GM12878 (cell line): ENCODE data around the gene RNFT2. TPM values are rescaled to one million over a fixed set of nuclear protein-coding genes. Genes with fewer than 3 reads are reported as not detected.
A peak's percentile ranks its signal among the peaks of the same experiment; 100 is the strongest.

ENCODE experiments used
- ATAC-seq: fragments of 200-7000 bp; cut with Tn5 transposase; 3 replicates; pipeline ENCODE4 v1.9.1; 2020; ENCODE audit warnings: mild to moderate bottlenecking, moderate library complexity
- BruUV-seq: library from RNA; stranded (reverse); fragments of 400-500 nt; replicated peaks from 2 replicates; lab custom pipeline; 2021; lab: Mats Ljungman, UMichigan
- CTCF ChIA-PET: fragments of 300-600 bp; sonication (Branson Sonifier 250); formaldehyde crosslinking; extraction: SDS; loops from one replicate; lab custom pipeline; 2021; ENCODE audit warnings: inconsistent platforms; lab: Yijun Ruan, JAX
- POLR2A ChIA-PET: fragments of 350-600 bp; formaldehyde crosslinking; extraction: SDS; loops from one replicate; lab custom pipeline; 2021; ENCODE audit warnings: inconsistent platforms; lab: Charles Lee
- RAD21 ChIA-PET: fragments of 300-600 bp; sonication (Branson Sonifier 250); formaldehyde crosslinking; loops from one replicate; lab custom pipeline; 2023; ENCODE audit warnings: antibody characterized with exemption; ENCODE audit not compliant: unreplicated experiment; lab: Charles Lee
- SMC1A ChIA-PET: fragments of 300-600 bp; sonication (Branson Sonifier 250); formaldehyde crosslinking; loops from one replicate; lab custom pipeline; 2023; ENCODE audit not compliant: unreplicated experiment, uncharacterized antibody; lab: Charles Lee
- DNase-seq: peaks from one replicate; pipeline ENCODE4 v3.0.0-alpha.2; 2011; ENCODE audit warnings: low read depth, low spot score
- FAIRE-seq: peaks from 3 replicates; lab custom pipeline; 2011; peaks lifted over from hg19 to GRCh38; lab: Jason Lieb, UNC
- H2AFZ ChIP-seq: 2 replicates; pipeline ENCODE4 v1.6.0; 2011; ENCODE audit warnings: low read depth, low read length, control low read depth; ENCODE audit not compliant: control insufficient read depth
- H3K27ac ChIP-seq: 2 replicates; pipeline ENCODE4 v1.5.1; 2011; ENCODE audit warnings: control low read depth; ENCODE audit not compliant: control insufficient read depth, insufficient read depth
- H3K27me3 ChIP-seq, 2 experiments: replicated peaks in 1 of 2; 2 replicates each; pipeline versions ENCODE4 v1.6.0 to v1.6.1; 2011; ENCODE audit warnings: low read length in 1 of 2; ENCODE audit not compliant: control insufficient read depth in 2 of 2, insufficient read depth in 2 of 2
- H3K36me3 ChIP-seq, 2 experiments: 2 replicates each; pipeline ENCODE4 v1.5.1; 2011; ENCODE audit warnings: low read length in 1 of 2; ENCODE audit not compliant: control insufficient read depth in 2 of 2, insufficient read depth in 2 of 2
- H3K4me1 ChIP-seq: 2 replicates; pipeline ENCODE4 v1.6.1; 2011; ENCODE audit warnings: mild to moderate bottlenecking, low read length, moderate library complexity, mixed read lengths; ENCODE audit not compliant: control insufficient read depth, insufficient read depth
- H3K4me2 ChIP-seq: 2 replicates; pipeline ENCODE4 v1.6.0; 2011; ENCODE audit warnings: control low read depth; ENCODE audit not compliant: control insufficient read depth, insufficient read depth
- H3K4me3 ChIP-seq: fragments of 200-600 bp; sonication (generic); 2 replicates; pipeline ENCODE4 v1.5.1; 2016
- H3K79me2 ChIP-seq: 2 replicates; pipeline ENCODE4 v1.6.0; 2011; ENCODE audit warnings: low read length; ENCODE audit not compliant: control insufficient read depth, insufficient read depth
- H3K9ac ChIP-seq: 2 replicates; pipeline ENCODE4 v1.8.0; 2011; ENCODE audit warnings: low read length, control low read depth, mixed read lengths; ENCODE audit not compliant: control insufficient read depth, insufficient read depth
- H3K9me3 ChIP-seq: replicated peaks from 3 replicates; pipeline ENCODE4 v1.5.1; 2011; ENCODE audit warnings: mild to moderate bottlenecking, low read length; ENCODE audit not compliant: control insufficient read depth, insufficient read depth
- H4K20me1 ChIP-seq: 2 replicates; pipeline ENCODE4 v1.6.0; 2011; ENCODE audit not compliant: control insufficient read depth, insufficient read depth
- CBX3 ChIP-seq: fragments of 200-600 bp; sonication (generic); IDR thresholded peaks from 2 replicates; pipeline ENCODE4 v1.6.1; 2016; ENCODE audit warnings: low read depth, borderline replicate concordance
- E4F1 ChIP-seq: fragments of 450-650 bp; IDR thresholded peaks from 2 replicates; pipeline ENCODE4 v1.6.1; 2018; ENCODE audit warnings: borderline replicate concordance, mild to moderate bottlenecking; ENCODE audit not compliant: partially characterized antibody
- FOXM1 ChIP-seq: IDR thresholded peaks from 2 replicates; pipeline ENCODE4 v1.6.1; 2012; ENCODE audit warnings: low read depth, mild to moderate bottlenecking, inconsistent platforms, low read length, moderate library complexity
- JUNB ChIP-seq: IDR thresholded peaks from 2 replicates; pipeline ENCODE4 v1.6.1; 2016; ENCODE audit warnings: antibody characterized with exemption, mild to moderate bottlenecking
- MTA2 ChIP-seq: fragments of 450-650 bp; IDR thresholded peaks from 2 replicates; pipeline ENCODE4 v1.6.1; 2016; ENCODE audit warnings: low read depth, mild to moderate bottlenecking, moderate library complexity
- POLR2A ChIP-seq: IDR thresholded peaks from 2 replicates; pipeline ENCODE4 v1.6.1; 2011; ENCODE audit warnings: low read depth, mild to moderate bottlenecking, low read length
- POLR2AphosphoS2 ChIP-seq: IDR thresholded peaks from 2 replicates; pipeline ENCODE4 v1.6.1; 2011; ENCODE audit warnings: low read depth, mild to moderate bottlenecking, low read length, improper control_type of control experiment, moderate library complexity
- SMAD1 ChIP-seq: fragments of 450-650 bp; IDR thresholded peaks from 2 replicates; pipeline ENCODE4 v1.6.1; 2018; ENCODE audit warnings: mild to moderate bottlenecking, low read depth; ENCODE audit not compliant: partially characterized antibody
- SRF ChIP-seq, 2 experiments: IDR thresholded peaks; 2 replicates each; pipeline ENCODE4 v1.6.1; 2011; ENCODE audit warnings: low read depth in 2 of 2, low read length in 2 of 2, mild to moderate bottlenecking in 1 of 2, moderate library complexity in 1 of 2
- ZSCAN29 ChIP-seq: fragments of 450-650 bp; IDR thresholded peaks from 2 replicates; pipeline ENCODE4 v1.6.1; 2017; ENCODE audit warnings: mild to moderate bottlenecking, moderate library complexity
- WGBS: methylation state at CpG from one replicate; pipeline ENCODE4 v1.1.6; 2016; ENCODE audit warnings: low lambda C conversion rate; ENCODE audit not compliant: insufficient replicate concordance, insufficient coverage; ENCODE audit errors: missing lambda C conversion rate; 5-methylcytosine and 5-hydroxymethylcytosine counted together
- in situ Hi-C: fragments of 300-500 bp; cut with MboI; formaldehyde crosslinking; loops from 9 replicates; pipeline ENCODE4 v1.14.3; 2018; ENCODE audit warnings: mixed read lengths
- intact Hi-C: fragments of 100-400 bp; cut with micrococcal nuclease; formaldehyde crosslinking; loops from one replicate; pipeline ENCODE4 v1.14.2; 2022; ENCODE audit not compliant: unreplicated experiment
- polyA plus RNA-seq, 11 experiments: library from polyadenylated mRNA; depleted of rRNA in 4 of 11; unstranded in 6 of 11; stranded (reverse) in 5 of 11; fragments of >200 nt; fragmentation: Nextera tagmentation in 4 of 11; fragmentation: Illumina TruSeq in 1 of 11; extraction: Ambion mirVana in 4 of 11; extraction: Trizol in 1 of 11; gene quantifications; 1 replicate in 1 of 11; 2 replicates in 10 of 11; pipeline versions ENCODE4 v1.2.1 to v1.2.3, GENCODE V29; 2011 to 2016; ENCODE audit warnings: inconsistent platforms in 2 of 11, missing spikeins in 2 of 11, low read depth in 1 of 11
- total RNA-seq, 4 experiments: library from RNA; depleted of rRNA in 3 of 4; stranded (reverse); fragments of >200 nt in 3 of 4; fragmentation: Illumina TruSeq in 1 of 4; extraction: Trizol in 1 of 4; gene quantifications; 2 replicates each; pipeline versions ENCODE4 v1.2.1 to v1.2.3, GENCODE V29; 2013 to 2021

Gene RNFT2
- total and polyA plus RNA-seq, 10 of the 15 experiments (the other 5 are each of a cell fraction or from before 2014, with no cell fraction given), result 2.5 to 17.3 (median 9.7) TPM

DNA sequence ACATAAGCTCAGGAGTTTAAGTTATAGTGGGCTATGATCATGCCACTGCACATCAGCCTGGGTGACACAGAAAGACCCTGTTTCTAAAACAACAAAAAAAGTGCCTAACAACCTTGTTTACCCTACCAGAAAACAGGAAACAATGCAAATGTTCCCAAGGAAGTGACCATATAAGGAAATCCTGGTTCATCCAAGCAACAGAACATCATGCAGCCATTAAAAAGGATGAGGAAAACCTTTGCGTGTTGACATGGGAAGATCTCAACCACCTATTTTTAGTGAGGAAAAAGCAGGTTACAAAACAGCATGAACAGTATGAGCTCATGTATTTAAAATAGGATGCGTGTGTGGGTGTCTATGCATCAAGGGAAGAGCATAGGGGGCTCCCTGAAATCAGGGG is 129.4 kb downstream of the RNFT2 start:
- H3K36me3 ChIP-seq, result no peaks in the 10 kb centered on the region
- ChIA-PET SMC1A (no interaction called here), CTCF (no interaction called here), RAD21 (no interaction called here), POLR2A (no interaction called here)
- no peaks in the 10 kb centered on the region; a peak in 1 of 4 replicates for H3K27me3 ChIP-seq
- WGBS, result 68% methylated on average over 2 of the region's 2 CpGs
- TF ChIP-seq POLR2A (no peak), POLR2AphosphoS2 (no peak), SRF (IDR thresholded peaks at IDR 0.05; ENCODE audit: low read depth in 2 of 2, low read length in 2 of 2) (peak in 1 of 2 experiments; percentile 57; a peak in 1 of 4 replicates)
- H3K9me3 ChIP-seq, result no peaks in the 10 kb centered on the region
- no peak overlapping the region for H3K4me2 ChIP-seq
- DNase-seq (no peak), FAIRE-seq (no peak), ATAC-seq (no peak)
- no peaks in the 10 kb centered on the region; the same call in 1 of the 2 replicates for H3K4me1 ChIP-seq
- no peak overlapping the region for H3K4me3 ChIP-seq
- no peaks in the 10 kb centered on the region for H4K20me1 ChIP-seq
- no peak overlapping the region for H3K27ac ChIP-seq
- no peak overlapping the region for H3K9ac ChIP-seq
- no TSS peak for BruUV-seq
- H3K79me2 ChIP-seq, result no peaks in the 10 kb centered on the region
- in situ Hi-C loops, result no loop called here
- no peak overlapping the region for H2AFZ ChIP-seq
- intact Hi-C loops, result no loop called here

DNA sequence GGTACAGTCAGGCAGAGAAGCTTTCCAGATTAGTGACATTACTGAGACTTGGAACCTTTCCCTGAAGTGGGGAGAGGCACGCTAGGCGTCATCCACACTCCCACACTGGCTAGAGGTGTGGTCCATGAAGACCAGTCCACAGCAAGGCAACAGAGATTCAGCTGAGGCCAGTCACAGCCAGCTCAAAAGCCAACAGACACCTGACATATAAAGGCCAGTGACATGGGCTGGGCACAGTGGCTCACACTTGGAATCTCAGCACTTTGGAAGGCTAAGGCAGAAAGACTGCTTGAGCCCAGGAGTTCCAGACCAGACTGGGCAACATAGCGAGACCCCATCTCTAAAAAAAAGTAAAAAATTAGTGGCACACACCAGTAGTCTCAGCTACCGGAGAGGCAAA is 132.2 kb downstream of the RNFT2 start:
- Histone ChIP-seq H2AFZ (no peak overlapping the region), H3K4me3 (no peak overlapping the region), H3K79me2 (no peaks in the 10 kb centered on the region), H4K20me1 (no peaks in the 10 kb centered on the region), H3K27ac (no peak overlapping the region), H3K4me1 (no peaks in the 10 kb centered on the region), H3K27me3 (peaks cover 0 to 2% of the 10 kb centered on the region in 2 experiments; a peak in 1 of 4 replicates), H3K4me2 (no peak overlapping the region), H3K36me3 (no peaks in the 10 kb centered on the region), H3K9ac (no peak overlapping the region), H3K9me3 (no peaks in the 10 kb centered on the region)
- CTCF ChIA-PET, result interaction anchor here (0.8 kb wide), 1 partner anchor 111 kb away, joined by 3 read pairs; no protein-coding TSS in a partner anchor
- 41% methylated on average over 4 of the region's 4 CpGs for WGBS
- no peak for ATAC-seq
- RAD21 ChIA-PET, result no interaction called here
- BruUV-seq, result no TSS peak
- FAIRE-seq, result no peak
- SMC1A ChIA-PET, result interaction anchor here (0.6 kb wide), 1 partner anchor 1703 kb away, joined by 3 read pairs; no protein-coding TSS in a partner anchor
- intact Hi-C loops (no loop called here), in situ Hi-C loops (no loop called here)
- POLR2A ChIA-PET, result no interaction called here
- no peak for DNase-seq
- TF ChIP-seq SRF (IDR thresholded peaks at IDR 0.05; ENCODE audit: low read depth in 2 of 2, low read length in 2 of 2), result no peak
- no peak for TF ChIP-seq JUNB
- no peak for TF ChIP-seq MTA2
- no peak for TF ChIP-seq SMAD1
- no peak for TF ChIP-seq E4F1
- TF ChIP-seq ZSCAN29, result no peak
- TF ChIP-seq CBX3, result no peak
- no peak for TF ChIP-seq FOXM1
